Fibroblast of gingiva (primary cell): ENCODE results near the gene DUSP16.
"Not testable (repeated sequence)": the region's sequence is repeated elsewhere in the genome, so short reads cannot be mapped to it uniquely, and the experiment has no call there.

Experiments used
- DNase-seq: peaks from one replicate; pipeline ENCODE4 v3.0.0-alpha.2; 2011; ENCODE audit warnings: low read depth

DUSP16 gene

GRCh38 chr12:12492547-12492946 is 70.1 kb downstream of the DUSP16 start:
- DNase-seq, result no peak

GRCh38 chr12:12491606-12492005 is 71.1 kb downstream of the DUSP16 start:
- no peak for DNase-seq

GRCh38 chr12:12488823-12489550 is 73.7 kb downstream of the DUSP16 start:
- no peak for DNase-seq

- no peak for DNase-seq
Measured at GRCh38 chr12:12488296-12488695, 74.4 kb downstream of the DUSP16 start.

- DNase-seq, result no peak
Measured at GRCh38 chr12:12487490-12487889, 75.2 kb downstream of the DUSP16 start.

- no peak for DNase-seq
Measured at GRCh38 chr12:12486661-12487240, 75.9 kb downstream of the DUSP16 start.

GRCh38 chr12:12483438-12483837 is 79.2 kb downstream of the DUSP16 start:
- no peak for DNase-seq

GRCh38 chr12:12482959-12483358 is 79.7 kb downstream of the DUSP16 start:
- no peak for DNase-seq

GRCh38 chr12:12482150-12482761 is 80.4 kb downstream of the DUSP16 start:
- DNase-seq, result no peak

- DNase-seq, result no peak
Measured at GRCh38 chr12:12481631-12482030, 81.0 kb downstream of the DUSP16 start.

GRCh38 chr12:12480074-12480473 is 82.6 kb downstream of the DUSP16 start:
- DNase-seq, result no peak

GRCh38 chr12:12477532-12477890 is 85.2 kb downstream of the DUSP16 start:
- no peak for DNase-seq

GRCh38 chr12:12476857-12477531 is 85.7 kb downstream of the DUSP16 start:
- DNase-seq, result no peak

GRCh38 chr12:12474931-12475795 is 87.5 kb downstream of the DUSP16 start:
- DNase-seq, result no peak

- DNase-seq, result no peak
Measured at GRCh38 chr12:12474471-12474928, 88.2 kb downstream of the DUSP16 start.

- no peak for DNase-seq
Measured at GRCh38 chr12:12473223-12473622, 89.4 kb downstream of the DUSP16 start.

- not testable (repeated sequence) for DNase-seq
Measured at GRCh38 chr12:12471982-12472961, 90.4 kb downstream of the DUSP16 start.

- DNase-seq, result no peak
Measured at GRCh38 chr12:12470751-12471306, 91.8 kb downstream of the DUSP16 start.

GRCh38 chr12:12469386-12469785 is 93.3 kb downstream of the DUSP16 start:
- no peak for DNase-seq

- DNase-seq, result no peak
Measured at GRCh38 chr12:12468575-12468974, 94.1 kb downstream of the DUSP16 start.
